HCT116 (cell line): ENCODE data around the gene DDX24. TPM values are rescaled to one million over a fixed set of nuclear protein-coding genes. Genes with fewer than 3 reads are reported as not detected.

Experiments used
- ATAC-seq: fragments of 200-7000 bp; cut with Tn5 transposase; 2 replicates; pipeline ENCODE4 v1.9.1; 2020; ENCODE audit warnings: mild to moderate bottlenecking, moderate library complexity
- BruUV-seq: library from RNA; stranded (reverse); fragments of 400-500 nt; replicated peaks from 2 replicates; lab custom pipeline; 2021; lab: Mats Ljungman, UMichigan
- CTCF ChIA-PET: fragments of 300-600 bp; sonication (Branson Sonifier 250); formaldehyde crosslinking; loops from one replicate; lab custom pipeline; 2021; ENCODE audit warnings: antibody characterized with exemption; lab: Charles Lee
- POLR2A ChIA-PET: fragments of 300-600, 350-600 bp; sonication (Branson Sonifier 250); formaldehyde crosslinking; loops from one replicate; lab custom pipeline; 2021; ENCODE audit warnings: antibody characterized with exemption; lab: Charles Lee
- RAD21 ChIA-PET, 2 experiments: fragments of 300-600 bp; sonication (Branson Sonifier 250); formaldehyde crosslinking; loops; one replicate each; lab custom pipeline; 2023; ENCODE audit warnings: low total read pairs in 2 of 2; ENCODE audit not compliant: uncharacterized antibody in 2 of 2, unreplicated experiment in 2 of 2, low non-redundant PET in 1 of 2; lab: Charles Lee
- DNase-seq: peaks from one replicate; pipeline ENCODE4 v3.0.0-alpha.2; 2010; ENCODE audit warnings: low read depth, low spot score
- H2AFZ ChIP-seq: fragments of 200-600 bp; shearing (Covaris generic), sonication (generic); 2 replicates; pipeline ENCODE4 v1.6.1; 2017; ENCODE audit warnings: low read depth, mixed run types, mixed read lengths, antibody characterized with exemption, low read length; ENCODE audit not compliant: poor library complexity, severe bottlenecking
- H3K27ac ChIP-seq: 2 replicates; pipeline ENCODE4 v1.5.1; 2012; ENCODE audit warnings: low read depth, low read length
- H3K27me3 ChIP-seq: fragments of 200-600 bp; sonication (generic); 2 replicates; pipeline ENCODE4 v1.6.1; 2016; ENCODE audit warnings: mixed run types, low read length, mixed read lengths; ENCODE audit not compliant: insufficient read depth
- H3K36me3 ChIP-seq, 2 experiments: fragments of 200-500 bp in 1 of 2; fragments of 200-600 bp in 1 of 2; sonication (Bioruptor generic) in 1 of 2; sonication (generic) in 1 of 2; 2 replicates each; pipeline versions ENCODE4 v1.5.1 to v1.6.1; 2014 to 2016; ENCODE audit warnings: low read length in 2 of 2, inconsistent platforms in 1 of 2, mixed read lengths in 1 of 2, mixed run types in 1 of 2; ENCODE audit not compliant: insufficient read depth in 2 of 2, control insufficient read depth in 1 of 2
- H3K4me1 ChIP-seq, 2 experiments: fragments of 200-600 bp in 1 of 2; sonication (generic) in 1 of 2; 2 replicates each; pipeline versions ENCODE4 v1.5.1 to v1.6.1; 2012 to 2017; ENCODE audit warnings: low read length in 2 of 2, inconsistent platforms in 1 of 2, mild to moderate bottlenecking in 1 of 2, mixed read lengths in 1 of 2, mixed run types in 1 of 2, moderate library complexity in 1 of 2; ENCODE audit not compliant: insufficient read depth in 2 of 2, control insufficient read depth in 1 of 2
- H3K4me2 ChIP-seq: fragments of 200-600 bp; sonication (generic); 2 replicates; pipeline ENCODE4 v1.6.1; 2017; ENCODE audit warnings: mixed run types, low read length, mixed read lengths
- H3K4me3 ChIP-seq, 2 experiments: fragments of 200-600 bp in 1 of 2; sonication (generic) in 1 of 2; replicated peaks in 1 of 2; 2 replicates each; pipeline ENCODE4 v1.5.1; 2011 to 2016; ENCODE audit warnings: low read length in 2 of 2, control low read depth in 1 of 2, low read depth in 1 of 2, mild to moderate bottlenecking in 1 of 2, mixed read lengths in 1 of 2, mixed run types in 1 of 2
- H3K79me2 ChIP-seq: fragments of 200-600 bp; sonication (generic); 2 replicates; pipeline ENCODE4 v1.6.1; 2017; ENCODE audit warnings: mild to moderate bottlenecking, mixed run types, low read length, moderate library complexity, mixed read lengths; ENCODE audit not compliant: insufficient read depth
- H3K9ac ChIP-seq: fragments of 200-600 bp; sonication (generic); 2 replicates; pipeline ENCODE4 v1.6.1; 2016; ENCODE audit warnings: low read length, mixed read lengths
- H3K9me2 ChIP-seq: fragments of 200-600 bp; sonication (generic), shearing (Covaris generic); 2 replicates; pipeline ENCODE4 v1.6.1; 2017; ENCODE audit warnings: mixed run types, mild to moderate bottlenecking, moderate library complexity; ENCODE audit not compliant: insufficient read depth
- H3K9me3 ChIP-seq, 2 experiments: fragments of 200-500 bp in 1 of 2; fragments of 200-600 bp in 1 of 2; sonication (Bioruptor generic) in 1 of 2; sonication (generic) in 1 of 2; 2 replicates each; pipeline ENCODE4 v1.6.1; 2014 to 2017; ENCODE audit warnings: low read length in 2 of 2, mixed read lengths in 2 of 2, inconsistent platforms in 1 of 2, low read depth in 1 of 2, mild to moderate bottlenecking in 1 of 2, mixed run types in 1 of 2, moderate library complexity in 1 of 2; ENCODE audit not compliant: control insufficient read depth in 1 of 2, insufficient read depth in 1 of 2
- H4K20me1 ChIP-seq: fragments of 200-600 bp; sonication (generic), shearing (Covaris generic); 2 replicates; pipeline ENCODE4 v1.6.1; 2017; ENCODE audit warnings: mixed run types, mild to moderate bottlenecking, moderate library complexity; ENCODE audit not compliant: insufficient read depth
- EGR1 ChIP-seq: IDR thresholded peaks from 2 replicates; pipeline ENCODE4 v1.6.1; 2012; ENCODE audit warnings: low read depth
- EZH2phosphoT487 ChIP-seq: fragments of 200-600 bp; IDR thresholded peaks from 2 replicates; pipeline ENCODE4 v1.6.1; 2018; ENCODE audit warnings: antibody characterized with exemption, borderline replicate concordance
- FOSL1 ChIP-seq: IDR thresholded peaks from 2 replicates; pipeline ENCODE4 v1.6.1; 2012; ENCODE audit warnings: low read depth
- JUND ChIP-seq: IDR thresholded peaks from 2 replicates; pipeline ENCODE4 v1.6.1; 2012
- POLR2AphosphoS5 ChIP-seq: IDR thresholded peaks from 2 replicates; pipeline ENCODE4 v1.6.1; 2011; ENCODE audit warnings: mild to moderate bottlenecking, low read depth, low read length, moderate library complexity
- RAD21 ChIP-seq: IDR thresholded peaks from 2 replicates; pipeline ENCODE4 v1.6.1; 2012; ENCODE audit warnings: low read depth, mild to moderate bottlenecking
- TCF7L2 ChIP-seq: IDR thresholded peaks from 2 replicates; pipeline ENCODE4 v1.7.0; 2011; ENCODE audit warnings: borderline replicate concordance, inconsistent platforms; ENCODE audit not compliant: insufficient read depth, insufficient read length; ENCODE audit errors: extremely low read depth
- intact Hi-C: fragments of 100-400 bp; cut with micrococcal nuclease; formaldehyde crosslinking; loops from 2 replicates; pipeline ENCODE4 v1.10.0; 2022
- total RNA-seq: library from RNA; stranded (reverse); gene quantifications from one replicate; pipeline ENCODE4 v1.2.1, GENCODE V29; 2021; ENCODE audit not compliant: unreplicated experiment
- TF ChIP-seq, protein P1 (sequence below): IDR thresholded peaks from 2 replicates; pipeline ENCODE4 v1.6.1; 2011; ENCODE audit warnings: mild to moderate bottlenecking, low read length, moderate library complexity; ENCODE audit not compliant: insufficient replicate concordance; ENCODE audit errors: extremely low read depth
- TF ChIP-seq, protein P2 (sequence below): IDR thresholded peaks from 2 replicates; pipeline ENCODE4 v1.6.1; 2012
- TF ChIP-seq, protein P3 (sequence below): IDR thresholded peaks from 2 replicates; pipeline ENCODE4 v1.6.1; 2012; ENCODE audit warnings: low read depth

Gene DDX24
- total RNA-seq, 1 experiment from 2014 or later = 169 TPM

DNA sequence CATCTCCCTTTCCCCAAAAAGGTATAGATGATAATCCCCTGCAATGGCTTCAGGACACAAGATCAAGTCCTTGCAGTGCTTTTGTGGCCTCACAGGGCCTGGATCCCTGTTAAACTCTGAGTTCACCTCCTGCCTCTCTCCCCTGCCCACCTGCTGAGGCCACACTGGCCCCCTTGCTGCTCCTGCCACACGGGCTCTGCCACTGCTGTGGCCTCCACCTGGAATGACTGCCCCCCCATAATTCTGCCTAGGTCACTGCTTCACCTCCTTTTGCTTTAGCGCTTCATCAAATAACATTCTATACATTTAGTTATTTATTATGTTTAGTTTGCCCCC is 28.9 kb upstream of the DDX24 start:
- H2AFZ ChIP-seq = no peak overlapping the region
- intact Hi-C loops = no loop called here
- no peak for DNase-seq
- H3K27ac ChIP-seq = no peak overlapping the region
- H4K20me1 ChIP-seq = no peaks in the 10 kb centered on the region
- no peaks in the 10 kb centered on the region for H3K9me3 ChIP-seq
- no peaks in the 10 kb centered on the region for H3K79me2 ChIP-seq
- H3K4me3 ChIP-seq = no peak overlapping the region
- POLR2A ChIA-PET = no interaction called here
- no peaks in the 10 kb centered on the region for H3K27me3 ChIP-seq
- no TSS peak for BruUV-seq
- no peak overlapping the region for H3K9ac ChIP-seq
- TF ChIP-seq JUND (no peak), POLR2AphosphoS5 (no peak), EGR1 (no peak), EZH2phosphoT487 (no peak), FOSL1 (no peak), TCF7L2 (no peak), RAD21 (no peak)
- TF ChIP-seq, protein P1, sequence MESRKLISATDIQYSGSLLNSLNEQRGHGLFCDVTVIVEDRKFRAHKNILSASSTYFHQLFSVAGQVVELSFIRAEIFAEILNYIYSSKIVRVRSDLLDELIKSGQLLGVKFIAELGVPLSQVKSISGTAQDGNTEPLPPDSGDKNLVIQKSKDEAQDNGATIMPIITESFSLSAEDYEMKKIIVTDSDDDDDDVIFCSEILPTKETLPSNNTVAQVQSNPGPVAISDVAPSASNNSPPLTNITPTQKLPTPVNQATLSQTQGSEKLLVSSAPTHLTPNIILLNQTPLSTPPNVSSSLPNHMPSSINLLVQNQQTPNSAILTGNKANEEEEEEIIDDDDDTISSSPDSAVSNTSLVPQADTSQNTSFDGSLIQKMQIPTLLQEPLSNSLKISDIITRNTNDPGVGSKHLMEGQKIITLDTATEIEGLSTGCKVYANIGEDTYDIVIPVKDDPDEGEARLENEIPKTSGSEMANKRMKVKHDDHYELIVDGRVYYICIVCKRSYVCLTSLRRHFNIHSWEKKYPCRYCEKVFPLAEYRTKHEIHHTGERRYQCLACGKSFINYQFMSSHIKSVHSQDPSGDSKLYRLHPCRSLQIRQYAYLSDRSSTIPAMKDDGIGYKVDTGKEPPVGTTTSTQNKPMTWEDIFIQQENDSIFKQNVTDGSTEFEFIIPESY = no peak
- TF ChIP-seq, protein P2, sequence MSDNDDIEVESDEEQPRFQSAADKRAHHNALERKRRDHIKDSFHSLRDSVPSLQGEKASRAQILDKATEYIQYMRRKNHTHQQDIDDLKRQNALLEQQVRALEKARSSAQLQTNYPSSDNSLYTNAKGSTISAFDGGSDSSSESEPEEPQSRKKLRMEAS = no peak
- TF ChIP-seq, protein P3, sequence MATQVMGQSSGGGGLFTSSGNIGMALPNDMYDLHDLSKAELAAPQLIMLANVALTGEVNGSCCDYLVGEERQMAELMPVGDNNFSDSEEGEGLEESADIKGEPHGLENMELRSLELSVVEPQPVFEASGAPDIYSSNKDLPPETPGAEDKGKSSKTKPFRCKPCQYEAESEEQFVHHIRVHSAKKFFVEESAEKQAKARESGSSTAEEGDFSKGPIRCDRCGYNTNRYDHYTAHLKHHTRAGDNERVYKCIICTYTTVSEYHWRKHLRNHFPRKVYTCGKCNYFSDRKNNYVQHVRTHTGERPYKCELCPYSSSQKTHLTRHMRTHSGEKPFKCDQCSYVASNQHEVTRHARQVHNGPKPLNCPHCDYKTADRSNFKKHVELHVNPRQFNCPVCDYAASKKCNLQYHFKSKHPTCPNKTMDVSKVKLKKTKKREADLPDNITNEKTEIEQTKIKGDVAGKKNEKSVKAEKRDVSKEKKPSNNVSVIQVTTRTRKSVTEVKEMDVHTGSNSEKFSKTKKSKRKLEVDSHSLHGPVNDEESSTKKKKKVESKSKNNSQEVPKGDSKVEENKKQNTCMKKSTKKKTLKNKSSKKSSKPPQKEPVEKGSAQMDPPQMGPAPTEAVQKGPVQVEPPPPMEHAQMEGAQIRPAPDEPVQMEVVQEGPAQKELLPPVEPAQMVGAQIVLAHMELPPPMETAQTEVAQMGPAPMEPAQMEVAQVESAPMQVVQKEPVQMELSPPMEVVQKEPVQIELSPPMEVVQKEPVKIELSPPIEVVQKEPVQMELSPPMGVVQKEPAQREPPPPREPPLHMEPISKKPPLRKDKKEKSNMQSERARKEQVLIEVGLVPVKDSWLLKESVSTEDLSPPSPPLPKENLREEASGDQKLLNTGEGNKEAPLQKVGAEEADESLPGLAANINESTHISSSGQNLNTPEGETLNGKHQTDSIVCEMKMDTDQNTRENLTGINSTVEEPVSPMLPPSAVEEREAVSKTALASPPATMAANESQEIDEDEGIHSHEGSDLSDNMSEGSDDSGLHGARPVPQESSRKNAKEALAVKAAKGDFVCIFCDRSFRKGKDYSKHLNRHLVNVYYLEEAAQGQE = no peak
- CTCF ChIA-PET = no interaction called here
- RAD21 ChIA-PET = no interaction called here
- no peak for ATAC-seq
- H3K4me2 ChIP-seq = no peak overlapping the region
- H3K36me3 ChIP-seq = no peaks in the 10 kb centered on the region
- H3K9me2 ChIP-seq = no peaks in the 10 kb centered on the region
- peaks cover 0 to 17% of the 10 kb centered on the region in 2 experiments; a peak in 1 of 4 replicates for H3K4me1 ChIP-seq
